ENCODE data around the gene GATAD2A. TPM values are rescaled to one million over a fixed set of nuclear protein-coding genes. Genes with fewer than 3 reads are reported as not detected.

The GATAD2A gene
- total RNA-seq, 1 experiment from 2014 or later = 38.4 TPM

- Histone ChIP-seq H2AFZ (ENCODE audit: low read length) (no peak overlapping the region), H3K9me3 (ENCODE audit: low read length) (no peaks in the 10 kb centered on the region), H3K36me3 (ENCODE audit: insufficient read depth, low read length) (peaks cover 13% of the 10 kb centered on the region; the same call in 1 of the 2 replicates), H3K9me2 (replicated peaks; ENCODE audit: insufficient read depth, low read length) (no peaks in the 10 kb centered on the region), H3K4me1 (ENCODE audit: low read length) (peaks cover 32% of the 10 kb centered on the region), H3K27me3 (ENCODE audit: low read length) (no peaks in the 10 kb centered on the region), H3K27ac (ENCODE audit: low read length) (no peak overlapping the region), H3K4me2 (ENCODE audit: low read depth, low read length, poor library complexity, severe bottlenecking) (no peak overlapping the region), H3K4me3 (ENCODE audit: low read length) (no peak overlapping the region), H3K79me2 (ENCODE audit: low read length) (peaks cover 64% of the 10 kb centered on the region), H3K9ac (ENCODE audit: low read length) (no peak overlapping the region), H4K20me1 (ENCODE audit: insufficient read depth, low read depth, low read length) (0 out of 2 replicates have a peak, but pooled peaks cover 5% of the 10 kb centered on the region)
- DNase-seq = no peak
These were observed 86.6 kb downstream of the GATAD2A start for GRCh38 chr19:19492026-19492610.

GRCh38 chr19:19493841-19494546 is 88.5 kb downstream of the GATAD2A start:
- Histone ChIP-seq H3K27ac (ENCODE audit: low read length) (no peak overlapping the region), H3K27me3 (ENCODE audit: low read length) (no peaks in the 10 kb centered on the region), H3K36me3 (ENCODE audit: insufficient read depth, low read length) (peaks cover 13% of the 10 kb centered on the region; the same call in 1 of the 2 replicates), H3K9me3 (ENCODE audit: low read length) (no peaks in the 10 kb centered on the region), H3K9me2 (replicated peaks; ENCODE audit: insufficient read depth, low read length) (no peaks in the 10 kb centered on the region), H3K4me2 (ENCODE audit: low read depth, low read length, poor library complexity, severe bottlenecking) (no peak overlapping the region), H2AFZ (ENCODE audit: low read length) (no peak overlapping the region), H3K79me2 (ENCODE audit: low read length) (peaks cover 52% of the 10 kb centered on the region), H3K9ac (ENCODE audit: low read length) (no peak overlapping the region), H3K4me3 (ENCODE audit: low read length) (no peak overlapping the region), H4K20me1 (ENCODE audit: insufficient read depth, low read depth, low read length) (0 out of 2 replicates have a peak, but pooled peaks cover 5% of the 10 kb centered on the region), H3K4me1 (ENCODE audit: low read length) (peaks cover 13% of the 10 kb centered on the region)
- no peak for DNase-seq

DNA sequence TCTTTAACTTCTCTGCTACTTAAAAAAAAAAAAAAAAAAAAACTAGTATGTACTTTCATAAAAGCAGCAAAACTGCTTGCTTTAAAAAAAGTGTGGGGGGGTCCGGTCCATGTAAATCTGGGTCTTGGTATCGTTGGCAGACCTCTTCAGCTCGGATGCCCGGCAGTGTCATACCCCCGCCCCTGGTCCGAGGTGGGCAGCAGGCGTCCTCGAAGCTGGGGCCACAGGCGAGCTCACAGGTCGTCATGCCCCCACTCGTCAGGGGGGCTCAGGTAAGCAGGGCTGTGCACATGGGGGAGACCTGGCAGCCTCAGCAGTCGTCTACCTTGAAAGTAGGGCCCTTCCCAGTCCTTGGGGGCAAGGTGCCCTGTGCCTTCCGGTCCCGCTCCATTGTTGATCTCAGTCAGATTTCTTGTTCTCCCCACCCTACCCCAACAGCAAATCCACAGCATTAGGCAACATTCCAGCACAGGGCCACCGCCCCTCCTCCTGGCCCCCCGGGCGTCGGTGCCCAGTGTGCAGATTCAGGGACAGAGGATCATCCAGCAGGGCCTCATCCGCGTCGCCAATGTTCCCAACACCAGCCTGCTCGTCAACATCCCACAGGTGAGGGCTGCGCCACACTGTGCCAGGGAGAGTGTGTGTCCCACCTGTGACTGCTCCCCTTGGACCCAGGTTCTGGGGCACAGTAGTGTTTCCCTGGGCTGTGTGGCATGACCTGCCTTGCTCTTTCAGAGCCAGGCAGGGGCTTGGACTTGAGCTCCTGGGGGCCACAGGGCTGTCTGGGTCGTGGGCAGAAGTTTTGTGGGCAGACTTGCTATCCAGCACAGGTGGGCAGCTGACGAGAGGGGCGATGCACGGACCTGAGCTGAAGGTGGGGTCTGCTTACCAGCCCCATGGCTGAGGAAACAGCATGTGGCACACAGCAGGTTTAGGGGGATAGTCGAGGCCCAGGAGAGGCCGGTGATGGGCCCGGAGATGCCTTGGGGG is 90.4 kb downstream of the GATAD2A start:
- Histone ChIP-seq H3K36me3 (ENCODE audit: insufficient read depth, low read length) (peaks cover 10% of the 10 kb centered on the region; the same call in 1 of the 2 replicates), H3K27me3 (ENCODE audit: low read length) (no peaks in the 10 kb centered on the region), H3K4me3 (ENCODE audit: low read length) (no peak overlapping the region), H3K27ac (ENCODE audit: low read length) (no peak overlapping the region), H2AFZ (ENCODE audit: low read length) (no peak overlapping the region), H3K4me1 (ENCODE audit: low read length) (no peaks in the 10 kb centered on the region), H3K4me2 (ENCODE audit: low read depth, low read length, poor library complexity, severe bottlenecking) (no peak overlapping the region), H3K9me3 (ENCODE audit: low read length) (no peaks in the 10 kb centered on the region), H3K9ac (ENCODE audit: low read length) (no peak overlapping the region), H3K79me2 (ENCODE audit: low read length) (peaks cover 35% of the 10 kb centered on the region), H4K20me1 (ENCODE audit: insufficient read depth, low read depth, low read length) (0 out of 2 replicates have a peak, but pooled peaks cover 5% of the 10 kb centered on the region), H3K9me2 (replicated peaks; ENCODE audit: insufficient read depth, low read length) (no peaks in the 10 kb centered on the region)
- DNase-seq = no peak

DNA sequence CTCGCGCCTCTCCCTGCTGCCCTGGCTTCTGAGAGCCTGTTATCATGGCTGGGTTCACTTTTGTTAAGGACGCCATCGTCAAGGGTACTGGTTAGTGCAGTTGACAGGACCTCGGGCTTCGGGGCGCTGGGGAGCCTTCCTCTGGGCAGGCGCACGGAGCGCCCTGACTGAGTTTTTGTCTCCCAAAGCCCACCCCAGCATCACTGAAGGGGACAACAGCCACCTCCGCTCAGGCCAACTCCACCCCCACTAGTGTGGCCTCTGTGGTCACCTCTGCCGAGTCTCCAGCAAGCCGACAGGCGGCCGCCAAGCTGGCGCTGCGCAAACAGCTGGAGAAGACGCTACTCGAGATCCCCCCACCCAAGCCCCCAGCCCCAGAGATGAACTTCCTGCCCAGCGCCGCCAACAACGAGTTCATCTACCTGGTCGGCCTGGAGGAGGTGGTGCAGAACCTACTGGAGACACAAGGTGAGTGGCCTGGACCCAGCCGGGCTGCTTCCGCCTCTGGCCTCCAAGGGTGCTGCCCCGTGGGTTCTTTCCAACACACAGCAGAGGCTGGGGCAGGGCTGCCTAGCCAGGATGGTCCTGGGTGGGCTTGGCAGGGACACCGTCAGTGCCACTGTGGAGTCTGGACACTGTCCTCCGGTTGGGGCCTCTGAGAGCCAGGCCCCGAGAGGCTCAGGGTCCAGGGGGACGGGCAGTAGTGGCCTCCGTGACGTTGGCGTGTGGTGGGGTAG is 92.9 kb downstream of the GATAD2A start:
- H3K4me2 ChIP-seq (ENCODE audit: low read depth, low read length, poor library complexity, severe bottlenecking) = no peak overlapping the region
- no peak overlapping the region for H3K27ac ChIP-seq (ENCODE audit: low read length)
- H4K20me1 ChIP-seq (ENCODE audit: insufficient read depth, low read depth, low read length) = no peaks in the 10 kb centered on the region
- H3K36me3 ChIP-seq (ENCODE audit: insufficient read depth, low read length) = peaks cover 6% of the 10 kb centered on the region; the same call in 1 of the 2 replicates
- DNase-seq = no peak
- H3K79me2 ChIP-seq (ENCODE audit: low read length) = 0 out of 2 replicates have a peak, but pooled peaks cover 13% of the 10 kb centered on the region
- no peak overlapping the region for H2AFZ ChIP-seq (ENCODE audit: low read length)
- no peak overlapping the region for H3K4me3 ChIP-seq (ENCODE audit: low read length)
- no peaks in the 10 kb centered on the region for H3K9me3 ChIP-seq (ENCODE audit: low read length)
- no peaks in the 10 kb centered on the region for H3K4me1 ChIP-seq (ENCODE audit: low read length)
- H3K27me3 ChIP-seq (ENCODE audit: low read length) = no peaks in the 10 kb centered on the region
- no peaks in the 10 kb centered on the region for H3K9me2 ChIP-seq (replicated peaks; ENCODE audit: insufficient read depth, low read length)
- H3K9ac ChIP-seq (ENCODE audit: low read length) = no peak overlapping the region

- H4K20me1 ChIP-seq (ENCODE audit: insufficient read depth, low read depth, low read length) = no peaks in the 10 kb centered on the region
- no peak overlapping the region for H3K27ac ChIP-seq (ENCODE audit: low read length)
- peaks cover 4% of the 10 kb centered on the region; the same call in 1 of the 2 replicates for H3K36me3 ChIP-seq (ENCODE audit: insufficient read depth, low read length)
- no peaks in the 10 kb centered on the region for H3K4me1 ChIP-seq (ENCODE audit: low read length)
- DNase-seq = no peak
- no peak overlapping the region for H2AFZ ChIP-seq (ENCODE audit: low read length)
- H3K9ac ChIP-seq (ENCODE audit: low read length) = no peak overlapping the region
- no peaks in the 10 kb centered on the region for H3K9me2 ChIP-seq (replicated peaks; ENCODE audit: insufficient read depth, low read length)
- no peaks in the 10 kb centered on the region for H3K27me3 ChIP-seq (ENCODE audit: low read length)
- no peak overlapping the region for H3K4me3 ChIP-seq (ENCODE audit: low read length)
- no peaks in the 10 kb centered on the region for H3K9me3 ChIP-seq (ENCODE audit: low read length)
- 0 out of 2 replicates have a peak, but pooled peaks cover 6% of the 10 kb centered on the region for H3K79me2 ChIP-seq (ENCODE audit: low read length)
- no peak overlapping the region for H3K4me2 ChIP-seq (ENCODE audit: low read depth, low read length, poor library complexity, severe bottlenecking)
These were observed 94.0 kb downstream of the GATAD2A start for GRCh38 chr19:19499272-19499995.

DNA sequence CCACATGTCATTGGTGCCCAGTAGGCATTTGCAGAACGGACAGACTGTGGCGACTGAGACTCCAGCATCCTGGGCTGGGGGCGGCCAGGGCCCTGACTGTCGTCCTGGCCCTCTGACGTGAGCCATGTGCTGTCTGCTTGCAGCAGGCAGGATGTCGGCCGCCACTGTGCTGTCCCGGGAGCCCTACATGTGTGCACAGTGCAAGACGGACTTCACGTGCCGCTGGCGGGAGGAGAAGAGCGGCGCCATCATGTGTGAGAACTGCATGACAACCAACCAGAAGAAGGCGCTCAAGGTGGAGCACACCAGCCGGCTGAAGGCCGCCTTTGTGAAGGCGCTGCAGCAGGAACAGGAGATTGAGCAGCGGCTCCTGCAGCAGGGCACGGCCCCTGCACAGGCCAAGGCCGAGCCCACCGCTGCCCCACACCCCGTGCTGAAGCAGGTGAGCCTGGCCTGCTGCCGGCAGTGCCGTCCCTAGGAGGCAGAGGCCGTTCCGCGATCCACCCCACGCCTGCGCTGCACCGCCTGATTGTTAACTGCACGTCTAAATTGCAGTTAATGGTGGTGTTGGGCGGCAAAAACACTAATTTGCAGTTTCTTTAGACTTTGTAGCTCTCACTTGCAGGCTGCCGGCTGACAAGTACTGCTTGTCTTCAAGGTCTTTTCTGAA is 95.6 kb downstream of the GATAD2A start:
- no peak overlapping the region for H3K27ac ChIP-seq (ENCODE audit: low read length)
- no peaks in the 10 kb centered on the region for H3K9me3 ChIP-seq (ENCODE audit: low read length)
- H3K27me3 ChIP-seq (ENCODE audit: low read length) = no peaks in the 10 kb centered on the region
- no peak overlapping the region for H2AFZ ChIP-seq (ENCODE audit: low read length)
- no peaks in the 10 kb centered on the region for H3K4me1 ChIP-seq (ENCODE audit: low read length)
- H3K9me2 ChIP-seq (replicated peaks; ENCODE audit: insufficient read depth, low read length) = no peaks in the 10 kb centered on the region
- H3K36me3 ChIP-seq (ENCODE audit: insufficient read depth, low read length) = 0 out of 2 replicates have a peak, but pooled peaks cover 10% of the 10 kb centered on the region
- 0 out of 2 replicates have a peak, but pooled peaks cover under 1% of the 10 kb centered on the region for H3K79me2 ChIP-seq (ENCODE audit: low read length)
- no peak for DNase-seq
- no peak overlapping the region for H3K4me3 ChIP-seq (ENCODE audit: low read length)
- H3K4me2 ChIP-seq (ENCODE audit: low read depth, low read length, poor library complexity, severe bottlenecking) = no peak overlapping the region
- no peaks in the 10 kb centered on the region for H4K20me1 ChIP-seq (ENCODE audit: insufficient read depth, low read depth, low read length)
- no peak overlapping the region for H3K9ac ChIP-seq (ENCODE audit: low read length)

DNA sequence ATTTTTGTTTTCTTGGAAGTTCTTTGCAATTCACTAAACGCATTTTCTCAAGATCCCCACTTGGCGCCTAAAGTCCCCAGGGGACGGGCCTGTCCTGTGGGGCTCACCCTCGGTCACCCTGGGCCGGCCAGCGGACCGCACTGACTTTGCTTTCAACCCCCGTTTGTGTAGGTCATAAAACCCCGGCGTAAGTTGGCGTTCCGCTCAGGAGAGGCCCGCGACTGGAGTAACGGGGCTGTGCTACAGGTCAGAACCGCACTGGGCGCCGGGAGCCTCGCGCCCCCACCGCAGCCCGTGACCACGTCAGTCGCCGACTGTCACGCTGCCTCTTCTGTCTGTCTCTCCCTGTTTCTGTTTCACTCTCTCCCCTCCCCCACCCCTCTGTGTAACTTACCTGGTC is 96.3 kb downstream of the GATAD2A start:
- H3K27ac ChIP-seq (ENCODE audit: low read length) = no peak overlapping the region

More for the DNA sequence above, 96.3 kb downstream of the GATAD2A start:
- H3K27me3 ChIP-seq (ENCODE audit: low read length) = no peaks in the 10 kb centered on the region
- no peak overlapping the region for H3K4me3 ChIP-seq (ENCODE audit: low read length)
- DNase-seq = no peak
- no peak overlapping the region for H2AFZ ChIP-seq (ENCODE audit: low read length)
- no peaks in the 10 kb centered on the region for H3K9me3 ChIP-seq (ENCODE audit: low read length)
- H3K9me2 ChIP-seq (replicated peaks; ENCODE audit: insufficient read depth, low read length) = no peaks in the 10 kb centered on the region
- no peak overlapping the region for H3K4me2 ChIP-seq (ENCODE audit: low read depth, low read length, poor library complexity, severe bottlenecking)
- H4K20me1 ChIP-seq (ENCODE audit: insufficient read depth, low read depth, low read length) = no peaks in the 10 kb centered on the region
- H3K4me1 ChIP-seq (ENCODE audit: low read length) = no peaks in the 10 kb centered on the region
- H3K79me2 ChIP-seq (ENCODE audit: low read length) = no peaks in the 10 kb centered on the region
- no peak overlapping the region for H3K9ac ChIP-seq (ENCODE audit: low read length)
- 0 out of 2 replicates have a peak, but pooled peaks cover 10% of the 10 kb centered on the region for H3K36me3 ChIP-seq (ENCODE audit: insufficient read depth, low read length)

Measured in Karpas-422 (cell line).